Vagina (tissue), 2 donors: ENCODE data around the gene TPSB2.
"Not testable (repeated sequence)": the region's sequence is repeated elsewhere in the genome, so short reads cannot be mapped to it uniquely, and the experiment has no call there.

Experiments
- CTCF ChIP-seq, 3 experiments: fragments of 450-650 bp in 2 of 3; fragments of 200-600 bp in 1 of 3; sonication (generic) in 1 of 3; IDR thresholded peaks; one replicate each; pipeline ENCODE4 v1.5.1; 2017 to 2019; ENCODE audit warnings: antibody characterized with exemption in 3 of 3, mild to moderate bottlenecking in 2 of 3, moderate library complexity in 2 of 3
- POLR2A ChIP-seq, 2 donors: fragments of 450-650 bp; IDR thresholded peaks; one replicate each; pipeline ENCODE4 v1.6.1; 2017; ENCODE audit warnings: antibody characterized with exemption in 2 of 2, mild to moderate bottlenecking in 2 of 2, moderate library complexity in 2 of 2
- POLR2AphosphoS5 ChIP-seq, 2 donors: sonication (generic); formaldehyde crosslinking; IDR thresholded peaks; one replicate each; pipeline ENCODE4 v1.9.0; 2017; ENCODE audit warnings: antibody characterized with exemption in 2 of 2, mild to moderate bottlenecking in 2 of 2, low read depth in 1 of 2; ENCODE audit not compliant: insufficient read depth in 1 of 2

- TF ChIP-seq POLR2A (IDR thresholded peaks at IDR 0.05); CTCF (IDR thresholded peaks at IDR 0.05); POLR2AphosphoS5 (IDR thresholded peaks at IDR 0.05; ENCODE audit: insufficient read depth in 1 of 2, low read depth in 1 of 2): not testable (repeated sequence)
These were observed 25.5 kb upstream of the TPSB2 start, which contains the start of gene TPSD1 for GRCh38 chr16:1255276-1256122.
